Mucosa of descending colon (tissue), 3 donors: ENCODE measurements around the gene FGF8. TPM values are rescaled to one million over a fixed set of nuclear protein-coding genes. Genes with fewer than 3 reads are reported as not detected.
A peak's percentile ranks its signal among the peaks of the same experiment; 100 is the strongest.

Experiments
- ATAC-seq: fragments of 200-7000 bp; cut with Tn5 transposase; one replicate; pipeline ENCODE4 v1.9.1; 2020; ENCODE audit warnings: mild to moderate bottlenecking, moderate library complexity
- DNase-seq, 3 donors: peaks; one replicate each; pipeline ENCODE4 v3.0.0-alpha.2; 2020
- H3K36me3 ChIP-seq: fragments of 200-600 bp; one replicate; pipeline ENCODE4 v1.8.0; 2021; ENCODE audit warnings: low read depth, mild to moderate bottlenecking
- H3K4me1 ChIP-seq: fragments of 200-600 bp; one replicate; pipeline ENCODE4 v1.8.0; 2021; ENCODE audit warnings: low read depth, mild to moderate bottlenecking
- H3K4me3 ChIP-seq: fragments of 200-600 bp; one replicate; pipeline ENCODE4 v1.8.0; 2021; ENCODE audit warnings: mild to moderate bottlenecking
- H3K9me3 ChIP-seq: fragments of 200-600 bp; one replicate; pipeline ENCODE4 v1.8.0; 2021; ENCODE audit warnings: mild to moderate bottlenecking
- intact Hi-C, 2 donors: fragments of 100-400 bp; cut with DNase I in 1 of 2; cut with micrococcal nuclease in 1 of 2; formaldehyde crosslinking; loops; one replicate each; pipeline versions ENCODE4 v1.11.0 to v1.11.1; 2022; cut with DNase I, micrococcal nuclease
- total RNA-seq, 3 donors: library from RNA; stranded (reverse); fragmentation: NEBNext Ultra II Directional in 2 of 3; extraction: Animal tissue kit (Norgen Biotek cat#: 25700) in 2 of 3; gene quantifications; one replicate each; pipeline versions ENCODE4 v1.2.1 to v1.2.4, GENCODE V29; 2021 to 2023
- TF ChIP-seq, protein P1 (sequence below): fragments of 200-600 bp; IDR thresholded peaks from one replicate; pipeline ENCODE4 v1.8.0; 2022; ENCODE audit warnings: antibody characterized with exemption, mild to moderate bottlenecking
- donor health status: DM: no; HTN: no; CAD: no; lungs with moderate emphysema.
- donor health status: DM: no; HTN: no; CAD: no.
- donor health status: DM: no; HTN: yes; CAD: no.

Gene FGF8
- total RNA-seq, 3 donors from 2014 or later: not detected

DNA sequence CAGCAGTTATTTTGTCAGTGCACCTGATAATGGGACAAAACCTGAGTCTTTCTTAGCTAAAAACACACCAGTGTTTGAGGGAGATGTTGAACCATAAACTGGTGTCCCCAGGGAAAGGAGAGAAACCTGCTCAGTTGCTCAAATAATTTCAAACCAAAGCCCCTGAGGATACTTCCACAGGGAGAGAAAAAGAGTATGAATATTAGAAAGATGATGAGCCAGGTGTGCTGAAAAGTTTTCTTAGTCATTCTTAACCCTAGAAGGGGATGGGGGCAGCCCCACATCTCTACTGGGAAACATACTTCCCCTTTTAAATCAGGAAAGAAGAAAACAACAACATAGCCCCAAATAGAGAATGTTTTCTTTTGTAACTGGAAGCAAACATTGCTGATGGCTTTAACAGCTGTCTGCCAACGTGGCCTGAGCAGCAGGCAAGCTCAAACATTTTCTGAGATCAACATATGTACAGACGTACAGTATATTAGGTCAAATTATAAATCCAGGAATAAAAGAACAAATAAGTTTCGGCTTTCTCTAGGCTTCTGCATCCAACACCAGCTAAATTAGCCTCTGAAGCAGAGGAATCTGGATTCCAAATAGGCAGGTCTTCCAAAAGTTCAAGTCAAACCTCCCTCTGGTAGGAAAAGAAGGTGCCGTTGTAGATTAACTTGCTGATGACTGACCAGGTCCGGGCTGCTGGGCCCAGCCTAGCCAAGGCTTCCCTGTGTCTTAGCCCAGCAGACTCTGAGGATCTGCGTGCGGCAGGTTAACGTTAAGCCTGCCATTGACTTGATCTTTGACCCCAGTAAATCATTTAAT, 50.4 kb downstream of the FGF8 start:
- DNase-seq: peak; percentile 17 to 64 (median 60)
- Histone ChIP-seq H3K4me1 (peaks cover 7% of the 10 kb centered on the region), H3K36me3 (no peaks in the 10 kb centered on the region), H3K9me3 (no peaks in the 10 kb centered on the region), H3K4me3 (no peak overlapping the region)
- intact Hi-C loops: no loop called here
- ATAC-seq: peak; percentile 98
- TF ChIP-seq, protein P1, sequence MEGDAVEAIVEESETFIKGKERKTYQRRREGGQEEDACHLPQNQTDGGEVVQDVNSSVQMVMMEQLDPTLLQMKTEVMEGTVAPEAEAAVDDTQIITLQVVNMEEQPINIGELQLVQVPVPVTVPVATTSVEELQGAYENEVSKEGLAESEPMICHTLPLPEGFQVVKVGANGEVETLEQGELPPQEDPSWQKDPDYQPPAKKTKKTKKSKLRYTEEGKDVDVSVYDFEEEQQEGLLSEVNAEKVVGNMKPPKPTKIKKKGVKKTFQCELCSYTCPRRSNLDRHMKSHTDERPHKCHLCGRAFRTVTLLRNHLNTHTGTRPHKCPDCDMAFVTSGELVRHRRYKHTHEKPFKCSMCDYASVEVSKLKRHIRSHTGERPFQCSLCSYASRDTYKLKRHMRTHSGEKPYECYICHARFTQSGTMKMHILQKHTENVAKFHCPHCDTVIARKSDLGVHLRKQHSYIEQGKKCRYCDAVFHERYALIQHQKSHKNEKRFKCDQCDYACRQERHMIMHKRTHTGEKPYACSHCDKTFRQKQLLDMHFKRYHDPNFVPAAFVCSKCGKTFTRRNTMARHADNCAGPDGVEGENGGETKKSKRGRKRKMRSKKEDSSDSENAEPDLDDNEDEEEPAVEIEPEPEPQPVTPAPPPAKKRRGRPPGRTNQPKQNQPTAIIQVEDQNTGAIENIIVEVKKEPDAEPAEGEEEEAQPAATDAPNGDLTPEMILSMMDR: no peak

DNA sequence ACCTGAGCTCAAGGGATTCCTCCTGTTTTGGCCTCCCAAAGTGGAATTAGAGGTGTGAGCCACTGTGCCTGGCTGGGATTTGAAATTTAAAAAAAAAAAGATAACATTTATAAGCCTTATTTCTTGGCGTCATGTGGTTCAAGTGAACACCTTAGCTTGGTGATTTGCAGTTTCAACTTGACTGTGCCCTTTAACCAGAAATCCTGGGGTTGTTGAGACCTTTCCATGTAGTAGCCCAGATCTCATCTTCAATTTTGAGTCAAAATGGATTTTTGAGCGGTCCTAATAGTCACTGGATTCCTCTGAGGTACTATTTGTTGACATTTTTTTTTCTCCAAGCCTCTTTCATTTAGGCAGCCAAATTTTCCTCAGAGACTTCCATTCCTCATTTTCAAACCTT, 51.5 kb downstream of the FGF8 start:
- TF ChIP-seq, protein P1: no peak
- no peak overlapping the region for H3K4me3 ChIP-seq

DNA sequence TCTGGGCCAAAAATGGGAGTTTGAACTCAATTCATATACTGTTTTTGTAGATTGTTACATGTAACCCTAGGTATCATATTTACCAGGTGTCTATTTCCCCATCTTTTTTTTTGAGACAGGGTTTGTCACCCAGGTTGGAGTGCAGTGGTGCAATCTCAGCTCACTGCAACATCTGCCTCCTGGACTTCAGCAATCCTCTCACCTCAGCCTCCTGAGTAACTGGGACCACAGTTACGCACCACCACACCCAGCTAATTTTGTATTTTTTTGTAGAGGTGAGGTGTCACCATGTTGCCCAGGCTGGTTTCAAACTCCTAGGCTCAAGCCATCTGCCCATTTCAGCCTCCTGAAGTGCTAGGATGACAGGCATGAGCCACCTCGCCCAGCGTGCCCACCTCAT, 52.7 kb downstream of the FGF8 start:
- ATAC-seq (no peak), DNase-seq (no peak)
- intact Hi-C loops: no loop called here
- Histone ChIP-seq H3K4me3 (no peak overlapping the region), H3K4me1 (peaks cover 7% of the 10 kb centered on the region), H3K9me3 (no peaks in the 10 kb centered on the region), H3K36me3 (no peaks in the 10 kb centered on the region)
- TF ChIP-seq, protein P1: no peak

More for the DNA sequence above, 51.5 kb downstream of the FGF8 start:
- DNase-seq (no peak), ATAC-seq (no peak)
- H3K4me1 ChIP-seq: peaks cover 7% of the 10 kb centered on the region
- H3K9me3 ChIP-seq: no peaks in the 10 kb centered on the region
- H3K36me3 ChIP-seq: no peaks in the 10 kb centered on the region
- intact Hi-C loops: no loop called here

DNA sequence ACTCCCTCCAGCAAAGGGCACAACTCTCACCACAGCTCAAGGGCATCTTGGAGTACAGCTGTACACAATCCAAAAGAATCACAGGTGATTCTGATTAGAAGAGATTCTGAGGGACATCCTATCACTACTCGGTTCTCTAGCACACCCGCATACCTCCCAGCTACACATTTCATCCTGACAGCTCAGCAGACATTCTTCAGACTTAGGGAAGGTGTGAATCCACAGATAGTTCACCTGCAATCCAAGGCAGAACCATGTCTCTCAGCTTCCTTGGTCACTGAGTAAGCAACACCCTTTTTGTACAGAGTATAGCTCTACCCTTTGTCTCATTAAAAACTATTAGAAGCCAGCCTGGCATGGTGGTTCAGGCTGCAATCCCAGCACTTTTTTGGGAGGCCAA, 54.1 kb downstream of the FGF8 start:
- no peaks in the 10 kb centered on the region for H3K36me3 ChIP-seq
- no peaks in the 10 kb centered on the region for H3K9me3 ChIP-seq
- DNase-seq (no peak), ATAC-seq (no peak)
- TF ChIP-seq, protein P1: no peak
- intact Hi-C loops: no loop called here
- H3K4me3 ChIP-seq: no peak overlapping the region
- H3K4me1 ChIP-seq: peaks cover 7% of the 10 kb centered on the region

DNA sequence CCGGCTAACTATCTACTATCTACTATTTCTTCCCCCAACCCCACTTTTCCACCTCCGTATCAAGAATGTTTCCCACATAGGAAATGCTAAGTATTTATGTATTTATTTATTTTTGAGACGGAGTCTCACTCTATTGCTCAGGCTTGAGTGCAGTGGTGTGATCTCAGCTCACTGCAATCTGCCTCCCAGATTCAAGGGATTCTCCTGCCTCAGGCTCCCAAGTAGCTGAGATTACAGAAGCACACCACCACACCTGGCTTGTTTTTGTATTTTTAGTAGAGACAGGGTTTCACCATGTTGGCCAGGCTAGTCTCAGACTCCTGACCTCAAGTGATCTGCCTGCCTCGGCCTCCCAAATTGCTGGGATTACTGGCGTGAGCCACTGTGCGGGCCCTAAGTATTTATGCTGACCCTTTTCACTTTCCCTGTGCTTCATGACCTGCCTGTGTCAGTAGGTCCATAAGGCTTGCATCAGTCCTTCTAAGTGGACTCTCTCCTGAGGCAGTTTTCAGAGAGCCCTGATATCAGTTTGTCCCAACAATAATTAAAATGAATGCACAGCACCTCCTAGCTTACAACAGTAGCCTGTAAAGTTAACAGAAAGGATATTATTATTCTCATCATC, 55.2 kb downstream of the FGF8 start:
- H3K36me3 ChIP-seq: no peaks in the 10 kb centered on the region
- TF ChIP-seq, protein P1: no peak
- intact Hi-C loops: no loop called here
- DNase-seq (no peak), ATAC-seq (no peak)
- H3K4me3 ChIP-seq: no peak overlapping the region
- no peaks in the 10 kb centered on the region for H3K4me1 ChIP-seq
- H3K9me3 ChIP-seq: no peaks in the 10 kb centered on the region

Other genes with a start within 250 kb of the FGF8 start
- gene POLL, start 187.9 kb downstream of the FGF8 start, total RNA-seq: 10 to 100 TPM; 27.2 to 36.1 (median 32.1) TPM
- gene DPCD, start 187.8 kb downstream of the FGF8 start, total RNA-seq: 10 to 100 TPM in 1 of 3 donors, 1 to 10 TPM in 2; 6.8 to 12.3 (median 9.9) TPM
- gene FBXW4, start 80.9 kb downstream of the FGF8 start, total RNA-seq: 100 to 1,000 TPM in 1 of 3 donors, 10 to 100 TPM in 2; 57.3 to 126 (median 73.3) TPM
- gene NPM3, start 7.3 kb upstream of the FGF8 start, total RNA-seq: 10 to 100 TPM; 14.4 to 27.4 (median 15.3) TPM
- 100 to 1,000 TPM in 2 of 3 donors, 10 to 100 TPM in 1; 80.8 to 112 (median 110) TPM for gene OGA, start 42.3 kb upstream of the FGF8 start, total RNA-seq
- 1 to 10 TPM; 3.7 to 5.9 (median 4.2) TPM for gene KCNIP2, start 67.7 kb upstream of the FGF8 start, total RNA-seq